ENCODE measurements around the gene CEMIP.

The CEMIP gene

GRCh38 chr15:80989081-80989517 lies 209.9 kb downstream of the CEMIP start:
- DNase-seq = no peak

GRCh38 chr15:80989518-80990478 lies 210.6 kb downstream of the CEMIP start, which contains the start of gene MESD:
Gene MESD (minus strand): TSS chr15:80989819. CDS start chr15:80989791, 28 bp downstream.
- peak; percentile 64 for DNase-seq

DNA sequence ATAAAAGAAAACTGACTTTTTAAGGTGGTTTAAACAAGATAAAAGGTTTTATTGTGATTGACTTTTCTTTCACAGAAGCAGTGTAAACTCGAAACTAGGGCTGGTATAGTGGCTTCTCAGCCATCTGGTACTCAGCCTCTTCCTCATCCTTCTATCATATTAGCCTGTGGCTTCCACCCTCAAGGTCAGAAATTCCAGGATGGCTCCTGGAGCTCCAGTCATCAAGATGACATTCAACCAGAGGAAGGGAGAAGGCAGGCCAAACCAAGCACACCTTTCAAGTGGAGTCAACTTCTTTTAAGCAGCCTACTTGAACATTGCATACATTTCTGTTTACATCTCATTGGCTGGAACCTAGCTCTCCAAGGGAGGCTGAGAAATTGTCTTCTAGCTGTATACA lies 211.8 kb downstream of the CEMIP start:
- DNase-seq = no peak

DNA sequence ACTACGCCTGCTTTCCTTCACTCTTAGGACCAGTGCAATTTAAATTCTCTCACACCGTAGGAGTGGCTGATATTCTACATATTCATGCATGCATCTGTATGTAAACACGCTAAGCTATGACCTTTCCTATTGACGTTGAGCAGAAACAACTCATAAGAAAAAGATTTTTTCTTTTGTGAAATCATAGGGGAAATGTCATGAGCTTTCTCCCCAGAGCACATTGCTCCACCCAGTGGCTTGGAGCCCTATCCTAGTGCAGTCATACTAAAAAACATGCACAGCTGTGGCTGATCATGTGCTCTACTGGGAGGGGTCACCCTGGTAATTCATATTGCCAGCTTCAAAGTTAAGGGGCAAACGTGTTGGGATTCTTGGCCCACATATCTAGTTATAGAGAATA lies 212.3 kb downstream of the CEMIP start:
- DNase-seq = peak; percentile 16

DNA sequence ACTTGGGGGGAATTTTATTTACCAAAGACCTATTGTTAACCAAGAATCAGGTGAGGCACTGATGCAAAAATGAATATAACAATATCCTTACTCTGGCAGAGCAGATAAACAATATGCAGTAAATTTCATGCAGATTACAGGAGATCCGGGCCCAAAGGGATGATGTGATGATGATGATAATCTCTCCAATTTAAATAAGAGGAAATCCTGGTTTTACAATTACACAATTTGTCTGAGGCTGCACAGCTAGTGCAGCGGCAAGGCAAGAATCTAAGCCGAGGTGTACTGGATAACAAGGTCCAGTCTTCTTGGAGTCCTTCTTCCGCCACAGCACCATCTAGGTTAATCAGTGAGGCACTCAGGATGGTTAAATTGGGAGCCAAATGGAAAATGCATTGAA lies 212.8 kb downstream of the CEMIP start:
- DNase-seq = no peak

DNA sequence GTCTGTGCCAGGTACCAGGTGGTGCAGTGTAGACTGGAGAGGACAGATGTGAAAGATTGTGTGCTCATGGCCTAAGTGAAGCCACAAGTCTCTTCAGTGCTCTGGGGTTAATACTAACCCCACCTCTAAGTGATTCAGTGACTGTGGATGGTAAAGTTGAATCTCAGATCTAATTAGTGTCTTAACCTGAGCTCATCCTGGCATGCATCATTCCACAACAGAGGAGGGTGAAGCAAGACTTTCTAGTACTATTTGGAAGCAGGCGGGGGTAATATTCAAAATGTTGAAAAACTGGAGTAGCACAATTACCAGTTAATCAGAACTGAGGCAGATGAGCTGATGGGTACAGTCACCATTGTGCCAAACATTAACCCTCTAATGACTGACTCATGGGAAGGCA lies 213.3 kb downstream of the CEMIP start:
- DNase-seq = no peak

DNA sequence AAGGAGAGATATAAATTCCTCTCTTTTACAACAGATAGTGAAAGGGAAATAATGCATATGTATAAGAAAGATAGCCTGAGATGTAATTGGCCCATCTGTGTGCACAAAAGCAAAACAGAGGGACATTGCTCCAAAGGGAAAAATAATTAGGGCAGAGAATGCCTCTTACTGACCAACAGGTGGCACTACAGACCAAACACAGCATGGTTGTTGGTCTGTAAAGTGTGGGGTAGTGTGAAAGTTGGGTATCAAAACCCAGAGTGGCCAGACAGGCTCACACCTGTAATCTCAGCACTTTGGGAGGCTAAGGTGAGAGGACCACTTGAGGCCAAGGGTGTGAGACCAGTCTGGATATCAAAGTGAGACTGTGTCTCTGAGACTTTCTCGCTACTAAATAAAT lies 217.1 kb downstream of the CEMIP start:
- DNase-seq = no peak

GRCh38 chr15:80997692-80998091 lies 218.5 kb downstream of the CEMIP start:
- no peak for DNase-seq

GRCh38 chr15:80998251-80998650 lies 219.1 kb downstream of the CEMIP start:
- DNase-seq = no peak

GRCh38 chr15:80999623-81000036 lies 220.5 kb downstream of the CEMIP start:
- DNase-seq = no peak

GRCh38 chr15:81000144-81000623 lies 221.0 kb downstream of the CEMIP start:
- no peak for DNase-seq

- peak; percentile 58 for DNase-seq
Observed at GRCh38 chr15:81000624-81001151, 221.5 kb downstream of the CEMIP start, which contains the start of gene TLNRD1. Gene TLNRD1 (plus strand): TSS chr15:81000923. CDS start chr15:81002272, 1,349 bp downstream.
